CD4-positive, CD25-positive, alpha-beta regulatory T cell (primary cell): Measurements from ENCODE around the gene DLL1. TPM values are rescaled to one million over a fixed set of nuclear protein-coding genes. Genes with fewer than 3 reads are reported as not detected.

Source experiments
- ATAC-seq, 2 donors: fragments of 150-1000 bp; cut with Tn5 transposase; one replicate each; pipeline ENCODE4 v1.10.0; 2021; ENCODE audit warnings: low read depth in 2 of 2, moderate number of reproducible peaks in 2 of 2, moderate library complexity in 1 of 2
- DNase-seq, 3 donors: peaks; one replicate each; pipeline versions ENCODE4 v3.0.0 to v3.0.0-alpha.2; 2012 to 2022; ENCODE audit warnings: mixed read lengths in 1 of 3
- H3K27ac ChIP-seq: one replicate; pipeline ENCODE4 v1.7.0; 2013; ENCODE audit warnings: mild to moderate bottlenecking, low read length; ENCODE audit not compliant: insufficient read depth, poor library complexity, severe bottlenecking
- H3K27me3 ChIP-seq: one replicate; pipeline ENCODE4 v1.7.0; 2013; ENCODE audit warnings: low read length; ENCODE audit not compliant: control insufficient read depth, insufficient read depth
- H3K36me3 ChIP-seq: one replicate; pipeline ENCODE4 v1.7.0; 2013; ENCODE audit warnings: mild to moderate bottlenecking, low read length, moderate library complexity; ENCODE audit not compliant: control insufficient read depth, insufficient read depth
- H3K4me1 ChIP-seq: 2 replicates; pipeline ENCODE4 v1.7.0; 2013; ENCODE audit warnings: mild to moderate bottlenecking, low read length; ENCODE audit not compliant: insufficient read depth, control insufficient read depth, poor library complexity, severe bottlenecking
- H3K4me3 ChIP-seq: one replicate; pipeline ENCODE4 v1.7.0; 2013; ENCODE audit warnings: low read depth, mild to moderate bottlenecking, low read length, moderate library complexity
- H3K9me3 ChIP-seq, 2 experiments: 1 replicate in 1 of 2; 2 replicates in 1 of 2; pipeline ENCODE4 v1.7.0; 2013; ENCODE audit warnings: low read length in 2 of 2, mild to moderate bottlenecking in 1 of 2, moderate library complexity in 1 of 2; ENCODE audit not compliant: control insufficient read depth in 2 of 2
- H3K27ac Mint-ChIP-seq, 3 donors: one replicate each; pipeline ENCODE4 v1.8.0; 2020 to 2022; ENCODE audit warnings: mild to moderate bottlenecking in 3 of 3, mixed read lengths in 3 of 3, moderate library complexity in 2 of 3
- H3K27me3 Mint-ChIP-seq: one replicate; pipeline ENCODE4 v1.8.0; 2022; ENCODE audit warnings: mild to moderate bottlenecking, mixed read lengths
- H3K36me3 Mint-ChIP-seq: one replicate; pipeline ENCODE4 v1.8.0; 2020; ENCODE audit warnings: mixed read lengths
- H3K4me1 Mint-ChIP-seq, 4 donors: one replicate each; pipeline ENCODE4 v1.8.0; 2020 to 2022; ENCODE audit warnings: mixed read lengths in 4 of 4, mild to moderate bottlenecking in 1 of 4
- H3K4me3 Mint-ChIP-seq, 4 donors: one replicate each; pipeline ENCODE4 v1.8.0; 2020 to 2022; ENCODE audit warnings: mild to moderate bottlenecking in 4 of 4, mixed read lengths in 4 of 4, moderate library complexity in 3 of 4
- H3K9me3 Mint-ChIP-seq, 7 donors: one replicate each; pipeline ENCODE4 v1.8.0; 2020 to 2022; ENCODE audit warnings: mixed read lengths in 7 of 7, mild to moderate bottlenecking in 3 of 7, moderate library complexity in 2 of 7
- polyA plus RNA-seq, 4 donors: library from polyadenylated mRNA; unstranded; fragments of 300-500 nt; fragmentation: Illumina TruSeq; gene quantifications; one replicate each; pipeline ENCODE4 v1.2.3, GENCODE V29; 2021
- total RNA-seq: library from RNA; stranded (reverse); gene quantifications from one replicate; pipeline ENCODE4 v1.2.3, GENCODE V29; 2022

The DLL1 gene
- total and polyA plus RNA-seq, 5 donors from 2014 or later = 0.28 to 1.1 (median 0.29) TPM; not detected in 2

- no peak overlapping the region for H3K27ac Mint-ChIP-seq
- Histone ChIP-seq H3K4me3 (no peak overlapping the region), H3K36me3 (no peaks in the 10 kb centered on the region), H3K9me3 (no peaks in the 10 kb centered on the region), H3K27ac (no peak overlapping the region), H3K4me1 (no peaks in the 10 kb centered on the region), H3K27me3 (no peaks in the 10 kb centered on the region)
- peaks cover 0 to 2% (median 0%) of the 10 kb centered on the region in 7 donors for H3K9me3 Mint-ChIP-seq
- DNase-seq = no peak
- H3K27me3 Mint-ChIP-seq = peaks cover 9% of the 10 kb centered on the region
- H3K4me3 Mint-ChIP-seq = no peak overlapping the region
- ATAC-seq = no peak
- no peaks in the 10 kb centered on the region for H3K4me1 Mint-ChIP-seq
- H3K36me3 Mint-ChIP-seq = no peaks in the 10 kb centered on the region
Observed at GRCh38 chr6:170244721-170245474, 46.0 kb downstream of the DLL1 start.

- H3K4me3 ChIP-seq = no peak overlapping the region
- no peak for DNase-seq
- H3K27ac ChIP-seq = no peak overlapping the region
- ATAC-seq = no peak
- H3K9me3 Mint-ChIP-seq = peaks cover 0 to 2% (median 0%) of the 10 kb centered on the region in 7 donors
- H3K36me3 Mint-ChIP-seq = no peaks in the 10 kb centered on the region
- H3K36me3 ChIP-seq = no peaks in the 10 kb centered on the region
- no peaks in the 10 kb centered on the region for H3K27me3 ChIP-seq
- no peaks in the 10 kb centered on the region for H3K4me1 Mint-ChIP-seq
- no peak overlapping the region for H3K27ac Mint-ChIP-seq
- H3K4me3 Mint-ChIP-seq = no peak overlapping the region
- no peaks in the 10 kb centered on the region for H3K9me3 ChIP-seq
- H3K27me3 Mint-ChIP-seq = peaks cover 9% of the 10 kb centered on the region
- H3K4me1 ChIP-seq = no peaks in the 10 kb centered on the region
Observed at GRCh38 chr6:170243791-170244291, 47.0 kb downstream of the DLL1 start.

GRCh38 chr6:170243386-170243785 is 47.5 kb downstream of the DLL1 start:
- no peaks in the 10 kb centered on the region for H3K27me3 ChIP-seq
- Mint-ChIP-seq H3K9me3 (peaks cover 0 to 2% (median 0%) of the 10 kb centered on the region in 7 donors), H3K4me3 (no peak overlapping the region), H3K36me3 (no peaks in the 10 kb centered on the region), H3K27ac (no peak overlapping the region), H3K27me3 (peaks cover 6% of the 10 kb centered on the region), H3K4me1 (no peaks in the 10 kb centered on the region)
- DNase-seq (no peak), ATAC-seq (no peak)
- H3K4me1 ChIP-seq = no peaks in the 10 kb centered on the region
- no peak overlapping the region for H3K4me3 ChIP-seq
- H3K27ac ChIP-seq = no peak overlapping the region
- no peaks in the 10 kb centered on the region for H3K36me3 ChIP-seq
- H3K9me3 ChIP-seq = no peaks in the 10 kb centered on the region

- H3K4me1 Mint-ChIP-seq = no peaks in the 10 kb centered on the region
- no peak overlapping the region for H3K4me3 Mint-ChIP-seq
- no peaks in the 10 kb centered on the region for H3K9me3 ChIP-seq
- no peak overlapping the region for H3K4me3 ChIP-seq
- H3K36me3 Mint-ChIP-seq = no peaks in the 10 kb centered on the region
- H3K27me3 Mint-ChIP-seq = no peaks in the 10 kb centered on the region
- no peaks in the 10 kb centered on the region for H3K4me1 ChIP-seq
- H3K9me3 Mint-ChIP-seq = peaks cover 0 to 2% (median 0%) of the 10 kb centered on the region in 7 donors
- ATAC-seq = no peak
- no peak overlapping the region for H3K27ac ChIP-seq
- no peaks in the 10 kb centered on the region for H3K27me3 ChIP-seq
- H3K36me3 ChIP-seq = no peaks in the 10 kb centered on the region
- H3K27ac Mint-ChIP-seq = no peak overlapping the region
- no peak for DNase-seq
Observed at GRCh38 chr6:170238741-170239565, 51.9 kb downstream of the DLL1 start.

GRCh38 chr6:170237999-170238740 is 52.7 kb downstream of the DLL1 start:
- Histone ChIP-seq H3K9me3 (no peaks in the 10 kb centered on the region), H3K27ac (no peak overlapping the region), H3K36me3 (no peaks in the 10 kb centered on the region), H3K4me3 (no peak overlapping the region), H3K4me1 (no peaks in the 10 kb centered on the region), H3K27me3 (no peaks in the 10 kb centered on the region)
- no peaks in the 10 kb centered on the region for H3K4me1 Mint-ChIP-seq
- H3K4me3 Mint-ChIP-seq = no peak overlapping the region
- no peaks in the 10 kb centered on the region for H3K27me3 Mint-ChIP-seq
- no peak overlapping the region for H3K27ac Mint-ChIP-seq
- no peak for ATAC-seq
- peaks cover 0 to 2% (median 0%) of the 10 kb centered on the region in 7 donors for H3K9me3 Mint-ChIP-seq
- DNase-seq = no peak
- no peaks in the 10 kb centered on the region for H3K36me3 Mint-ChIP-seq

- H3K9me3 Mint-ChIP-seq = no peaks in the 10 kb centered on the region
- H3K27me3 Mint-ChIP-seq = no peaks in the 10 kb centered on the region
Observed at GRCh38 chr6:170236131-170236836, 54.6 kb downstream of the DLL1 start.

More at GRCh38 chr6:170236131-170236836, 54.6 kb downstream of the DLL1 start:
- ATAC-seq (no peak), DNase-seq (no peak)
- H3K4me3 Mint-ChIP-seq = no peak overlapping the region
- peak overlapping the region in 1 of 3 donors; percentile 58 for H3K27ac Mint-ChIP-seq
- H3K4me1 Mint-ChIP-seq = no peaks in the 10 kb centered on the region
- H3K4me3 ChIP-seq = no peak overlapping the region
- no peaks in the 10 kb centered on the region for H3K27me3 ChIP-seq
- no peaks in the 10 kb centered on the region for H3K9me3 ChIP-seq
- H3K36me3 ChIP-seq = no peaks in the 10 kb centered on the region
- no peak overlapping the region for H3K27ac ChIP-seq
- H3K36me3 Mint-ChIP-seq = no peaks in the 10 kb centered on the region
- H3K4me1 ChIP-seq = no peaks in the 10 kb centered on the region
